Body of pancreas (tissue), 4 donors: ENCODE results near the gene SLC24A4. TPM values are rescaled to one million over a fixed set of nuclear protein-coding genes. Genes with fewer than 3 reads are reported as not detected.

Experiments
- ATAC-seq: fragments of 150-250 bp; one replicate; pipeline ENCODE4 v1.9.1; 2016
- DNase-seq, 4 donors: peaks; one replicate each; pipeline ENCODE4 v3.0.0-alpha.2; 2019
- H3K27ac ChIP-seq, 4 donors: fragments of 200-600 bp; sonication (generic); 1 replicate in 3 of 4; 2 replicates in 1 of 4; pipeline versions ENCODE4 v1.5.1 to v1.6.1; 2016 to 2019; ENCODE audit warnings: mild to moderate bottlenecking in 1 of 4, mixed read lengths in 1 of 4, moderate library complexity in 1 of 4
- H3K27me3 ChIP-seq, 2 donors: fragments of 200-600 bp; sonication (generic); one replicate each; pipeline ENCODE4 v1.6.0; 2016; ENCODE audit warnings: mild to moderate bottlenecking in 1 of 2
- H3K36me3 ChIP-seq, 2 donors: fragments of 200-600 bp; sonication (generic); replicated peaks in 1 of 2; 2 replicates each; pipeline ENCODE4 v1.5.1; 2016; ENCODE audit warnings: low read depth in 2 of 2; ENCODE audit not compliant: insufficient read depth in 1 of 2
- H3K4me1 ChIP-seq: fragments of 200-600 bp; sonication (generic); one replicate; pipeline ENCODE4 v1.6.0; 2016
- H3K4me3 ChIP-seq, 2 donors: fragments of 200-600 bp; sonication (generic); 1 replicate in 1 of 2; 2 replicates in 1 of 2; pipeline ENCODE4 v1.5.1; 2016 to 2019
- H3K9me3 ChIP-seq, 3 donors: fragments of 200-600 bp; sonication (generic); 1 replicate in 2 of 3; 2 replicates in 1 of 3; pipeline ENCODE4 v1.5.1; 2016
- POLR2A ChIP-seq, 3 donors: fragments of 450-650 bp; IDR thresholded peaks; one replicate each; pipeline ENCODE4 v1.6.1; 2016; ENCODE audit warnings: antibody characterized with exemption in 3 of 3, mild to moderate bottlenecking in 2 of 3
- WGBS, 2 donors: methylation state at CpG; one replicate each; pipeline ENCODE4 v1.1.5; 2017; 5-methylcytosine and 5-hydroxymethylcytosine counted together
- intact Hi-C: fragments of 100-400 bp; cut with DNase I; formaldehyde crosslinking; loops from one replicate; pipeline ENCODE4 v1.15.1; 2023
- total RNA-seq, 2 donors: library from RNA; depleted of rRNA; stranded (reverse); fragments of >200 nt; gene quantifications; one replicate each; pipeline ENCODE4 v1.1.0, GENCODE V29; 2016
- TF ChIP-seq, protein P1 (sequence below), 7 experiments: fragments of 450-650 bp in 4 of 7; fragments of 200-600 bp in 3 of 7; sonication (generic) in 3 of 7; IDR thresholded peaks; one replicate each; pipeline ENCODE4 v1.5.1; 2016 to 2019; ENCODE audit warnings: antibody characterized with exemption in 7 of 7

The SLC24A4 gene
- total RNA-seq, 2 donors from 2014 or later = 0.26 TPM; not detected in 1

DNA sequence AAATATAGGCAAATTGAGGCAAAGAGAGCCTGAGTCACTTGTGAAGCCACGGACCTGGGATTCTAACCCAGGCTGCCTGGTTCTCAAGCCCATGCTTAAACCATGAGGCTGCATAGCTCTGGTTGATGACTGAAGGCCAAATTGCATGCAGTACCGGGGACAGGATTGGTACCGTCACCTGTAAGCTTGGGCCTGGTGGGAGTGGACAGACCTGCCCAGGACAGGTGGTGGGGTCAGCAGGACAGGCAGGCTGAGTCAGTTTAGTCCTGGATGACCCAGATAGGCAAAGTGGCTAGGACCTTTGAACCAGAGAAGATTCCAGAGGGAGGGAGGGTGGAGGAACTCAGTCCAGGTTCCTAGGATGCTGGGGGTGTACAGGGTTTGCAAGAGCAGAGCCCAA is 216.5 kb downstream of the SLC24A4 start:
- intact Hi-C loops = no loop called here
- Histone ChIP-seq H3K27me3 (no peaks in the 10 kb centered on the region), H3K4me1 (no peaks in the 10 kb centered on the region), H3K4me3 (no peak overlapping the region), H3K36me3 (no peaks in the 10 kb centered on the region), H3K9me3 (no peaks in the 10 kb centered on the region), H3K27ac (no peak overlapping the region)
- no peak for DNase-seq
- no peak for TF ChIP-seq POLR2A (IDR thresholded peaks at IDR 0.05)
- WGBS, 2 donors = 91 to 98% methylated on average over 3 of the region's 3 CpGs
- ATAC-seq = no peak

DNA sequence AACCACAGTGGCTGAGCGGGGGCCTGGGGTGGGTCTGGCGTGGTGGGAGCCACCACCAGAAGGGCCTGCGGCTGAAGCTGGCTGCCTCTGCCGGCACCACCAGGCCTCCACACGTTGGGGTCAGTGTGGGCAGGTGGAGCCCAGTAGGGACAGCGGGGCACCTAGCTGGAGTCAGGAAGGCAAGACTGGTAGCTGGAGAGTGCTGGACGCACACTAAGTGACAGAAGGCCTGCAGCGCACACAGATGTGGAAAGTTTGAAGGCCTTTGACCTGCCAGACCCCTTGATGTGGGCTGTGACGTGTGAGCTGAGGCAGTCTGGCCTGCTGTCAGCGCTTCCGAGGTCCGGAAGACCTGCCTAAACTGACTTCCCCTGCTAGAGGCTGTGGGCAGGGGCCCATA is 216.9 kb downstream of the SLC24A4 start:
- Histone ChIP-seq H3K27ac (peak overlapping the region in 3 of 4 donors; percentile 26 to 59 (median 47)), H3K27me3 (no peaks in the 10 kb centered on the region), H3K36me3 (no peaks in the 10 kb centered on the region), H3K4me3 (no peak overlapping the region), H3K4me1 (no peaks in the 10 kb centered on the region), H3K9me3 (no peaks in the 10 kb centered on the region)
- no peak for ATAC-seq
- intact Hi-C loops = no loop called here
- no peak for DNase-seq
- TF ChIP-seq POLR2A (IDR thresholded peaks at IDR 0.05) = no peak
- TF ChIP-seq, protein P1, sequence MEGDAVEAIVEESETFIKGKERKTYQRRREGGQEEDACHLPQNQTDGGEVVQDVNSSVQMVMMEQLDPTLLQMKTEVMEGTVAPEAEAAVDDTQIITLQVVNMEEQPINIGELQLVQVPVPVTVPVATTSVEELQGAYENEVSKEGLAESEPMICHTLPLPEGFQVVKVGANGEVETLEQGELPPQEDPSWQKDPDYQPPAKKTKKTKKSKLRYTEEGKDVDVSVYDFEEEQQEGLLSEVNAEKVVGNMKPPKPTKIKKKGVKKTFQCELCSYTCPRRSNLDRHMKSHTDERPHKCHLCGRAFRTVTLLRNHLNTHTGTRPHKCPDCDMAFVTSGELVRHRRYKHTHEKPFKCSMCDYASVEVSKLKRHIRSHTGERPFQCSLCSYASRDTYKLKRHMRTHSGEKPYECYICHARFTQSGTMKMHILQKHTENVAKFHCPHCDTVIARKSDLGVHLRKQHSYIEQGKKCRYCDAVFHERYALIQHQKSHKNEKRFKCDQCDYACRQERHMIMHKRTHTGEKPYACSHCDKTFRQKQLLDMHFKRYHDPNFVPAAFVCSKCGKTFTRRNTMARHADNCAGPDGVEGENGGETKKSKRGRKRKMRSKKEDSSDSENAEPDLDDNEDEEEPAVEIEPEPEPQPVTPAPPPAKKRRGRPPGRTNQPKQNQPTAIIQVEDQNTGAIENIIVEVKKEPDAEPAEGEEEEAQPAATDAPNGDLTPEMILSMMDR (IDR thresholded peaks at IDR 0.05) = no peak
- WGBS, 2 donors = 74 to 89% methylated on average over 7 to 12 of the region's 12 CpGs

DNA sequence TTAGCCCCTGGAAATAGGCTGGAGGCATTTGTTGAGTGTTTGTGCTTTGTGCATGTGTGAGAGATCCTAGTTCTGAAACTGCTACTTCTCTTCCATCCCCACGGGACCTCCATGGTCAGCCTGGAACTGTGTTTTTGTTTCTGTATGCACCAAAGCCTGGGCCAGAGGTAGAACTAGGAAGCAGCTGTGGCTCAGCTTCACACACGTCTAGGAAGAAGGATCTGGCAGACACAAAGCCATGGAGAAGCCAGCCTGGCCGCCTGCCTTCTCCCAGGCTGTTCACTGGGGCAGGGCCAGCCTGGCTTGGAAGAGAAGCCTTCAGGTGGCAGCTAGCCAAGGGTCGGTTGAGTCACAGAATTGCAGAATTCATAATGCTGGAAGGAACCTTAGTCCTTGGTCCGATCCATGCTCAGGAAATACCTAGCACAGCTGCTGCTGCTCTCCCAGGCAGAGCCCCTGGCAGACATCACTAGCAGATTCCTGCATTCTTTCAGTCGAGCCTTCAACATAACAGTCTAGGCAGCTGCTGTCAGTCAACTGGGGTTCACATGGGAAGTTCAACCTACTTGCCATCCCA is 217.6 kb downstream of the SLC24A4 start:
- no peaks in the 10 kb centered on the region for H3K4me1 ChIP-seq
- WGBS, 2 donors = 17 to 30% methylated on average over 5 to 6 of the region's 6 CpGs
- TF ChIP-seq, protein P1 (IDR thresholded peaks at IDR 0.05) = no peak
- no peak for TF ChIP-seq POLR2A (IDR thresholded peaks at IDR 0.05)
- intact Hi-C loops = no loop called here
- no peak overlapping the region for H3K4me3 ChIP-seq
- H3K36me3 ChIP-seq = no peaks in the 10 kb centered on the region
- ATAC-seq (peak; percentile 80), DNase-seq (peak; percentile 65 to 82 (median 78))
- H3K27me3 ChIP-seq = no peaks in the 10 kb centered on the region
- H3K9me3 ChIP-seq = no peaks in the 10 kb centered on the region
- peak overlapping the region in 3 of 4 donors; percentile 26 to 59 (median 47) for H3K27ac ChIP-seq

DNA sequence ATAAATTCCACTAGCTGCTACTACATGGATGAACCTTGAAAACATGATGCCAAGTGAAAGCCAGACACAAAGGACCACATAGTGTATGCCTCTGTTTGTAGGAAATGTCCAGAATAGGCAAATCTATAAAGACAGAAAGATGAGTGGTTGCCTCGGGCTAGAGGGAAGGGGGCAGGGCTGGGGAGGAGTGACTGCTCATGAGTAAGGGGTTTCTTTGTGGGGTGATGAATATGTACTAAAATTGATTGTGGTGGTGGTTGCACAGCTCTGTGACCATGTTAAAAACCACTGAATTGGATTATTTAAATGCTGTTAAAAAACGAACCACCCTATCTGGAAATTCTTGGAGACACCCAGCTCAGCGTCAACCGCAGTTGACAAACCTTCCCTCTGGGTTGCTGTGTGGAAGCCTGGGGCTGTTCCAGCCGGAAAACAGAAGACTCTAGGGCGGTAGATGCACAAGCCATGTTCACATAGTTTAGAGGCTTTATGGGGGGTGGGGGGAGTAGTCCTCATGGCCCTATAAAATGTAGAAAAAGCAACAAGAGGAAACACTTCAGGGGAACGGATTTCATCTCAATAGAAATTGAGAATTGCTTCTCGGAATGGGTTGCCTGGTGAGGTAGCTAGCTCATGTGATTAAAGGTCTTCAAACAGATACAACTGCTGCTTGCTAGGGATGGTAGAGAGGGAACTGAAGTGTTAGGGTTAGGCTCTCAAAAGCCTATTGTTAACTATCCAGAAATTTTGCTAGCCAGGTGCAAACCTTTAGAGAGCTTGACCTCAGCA is 220.0 kb downstream of the SLC24A4 start:
- H3K36me3 ChIP-seq = no peaks in the 10 kb centered on the region
- WGBS, 2 donors = 59 to 64% methylated on average over 8 of the region's 8 CpGs
- no peak for ATAC-seq
- no peaks in the 10 kb centered on the region for H3K4me1 ChIP-seq
- no peaks in the 10 kb centered on the region for H3K27me3 ChIP-seq
- intact Hi-C loops = no loop called here
- DNase-seq = no peak
- no peak for TF ChIP-seq POLR2A (IDR thresholded peaks at IDR 0.05)
- TF ChIP-seq, protein P1 (IDR thresholded peaks at IDR 0.05) = no peak
- H3K27ac ChIP-seq = no peak overlapping the region
- H3K4me3 ChIP-seq = no peak overlapping the region
- no peaks in the 10 kb centered on the region for H3K9me3 ChIP-seq

DNA sequence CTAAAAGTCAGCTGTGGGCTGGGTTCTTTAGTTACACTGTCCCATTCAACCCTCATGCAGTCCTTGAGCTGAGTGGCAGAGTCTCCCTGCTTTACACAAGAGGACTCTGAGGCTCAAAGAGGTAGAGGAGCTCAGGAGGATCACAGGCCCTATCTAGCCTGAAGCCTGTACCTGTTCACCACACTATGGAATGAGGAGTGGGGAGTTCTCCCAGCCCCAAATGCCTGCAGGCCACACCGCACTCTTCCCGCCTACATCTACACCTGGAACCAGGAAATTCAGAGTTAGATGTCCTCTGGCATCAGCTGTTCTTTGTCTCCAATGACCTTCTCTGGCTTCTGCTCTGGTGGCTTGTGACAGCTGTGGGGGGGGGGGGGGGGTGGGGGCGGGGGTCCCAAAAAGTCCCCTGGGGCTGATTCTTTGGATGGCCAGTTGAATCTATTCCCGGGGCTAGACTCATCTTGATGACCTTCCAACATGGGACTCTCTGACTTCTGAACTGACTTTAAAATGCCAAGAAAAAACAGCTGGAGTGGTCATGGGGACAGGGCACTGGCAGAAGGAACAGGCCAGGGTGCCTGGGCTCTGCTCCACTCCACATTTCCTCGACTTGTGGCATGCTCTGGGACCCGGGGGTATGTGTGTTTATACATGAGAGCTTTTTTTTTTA is 221.2 kb downstream of the SLC24A4 start:
- Histone ChIP-seq H3K4me3 (no peak overlapping the region), H3K27ac (no peak overlapping the region), H3K36me3 (no peaks in the 10 kb centered on the region), H3K27me3 (no peaks in the 10 kb centered on the region), H3K9me3 (no peaks in the 10 kb centered on the region), H3K4me1 (no peaks in the 10 kb centered on the region)
- ATAC-seq = no peak
- TF ChIP-seq, protein P1 (IDR thresholded peaks at IDR 0.05) = no peak
- TF ChIP-seq POLR2A (IDR thresholded peaks at IDR 0.05) = no peak
- intact Hi-C loops = no loop called here
- WGBS, 2 donors = 58 to 72% methylated on average over 5 to 6 of the region's 6 CpGs
- DNase-seq = no peak
